Testis (tissue), 2 donors: ENCODE measurements around the gene GNAS.

Source experiments
- POLR2A ChIP-seq: fragments of 450-650 bp; IDR thresholded peaks from one replicate; pipeline ENCODE4 v1.6.1; 2017; ENCODE audit warnings: antibody characterized with exemption, mild to moderate bottlenecking, moderate library complexity
- TF ChIP-seq, protein P1 (sequence below), 3 experiments: fragments of 450-650 bp in 2 of 3; fragments of 200-600 bp in 1 of 3; sonication (generic) in 1 of 3; IDR thresholded peaks; one replicate each; pipeline ENCODE4 v1.5.1; 2016 to 2019; ENCODE audit warnings: antibody characterized with exemption in 3 of 3, mild to moderate bottlenecking in 2 of 3, moderate library complexity in 1 of 3

- TF ChIP-seq, protein P1, sequence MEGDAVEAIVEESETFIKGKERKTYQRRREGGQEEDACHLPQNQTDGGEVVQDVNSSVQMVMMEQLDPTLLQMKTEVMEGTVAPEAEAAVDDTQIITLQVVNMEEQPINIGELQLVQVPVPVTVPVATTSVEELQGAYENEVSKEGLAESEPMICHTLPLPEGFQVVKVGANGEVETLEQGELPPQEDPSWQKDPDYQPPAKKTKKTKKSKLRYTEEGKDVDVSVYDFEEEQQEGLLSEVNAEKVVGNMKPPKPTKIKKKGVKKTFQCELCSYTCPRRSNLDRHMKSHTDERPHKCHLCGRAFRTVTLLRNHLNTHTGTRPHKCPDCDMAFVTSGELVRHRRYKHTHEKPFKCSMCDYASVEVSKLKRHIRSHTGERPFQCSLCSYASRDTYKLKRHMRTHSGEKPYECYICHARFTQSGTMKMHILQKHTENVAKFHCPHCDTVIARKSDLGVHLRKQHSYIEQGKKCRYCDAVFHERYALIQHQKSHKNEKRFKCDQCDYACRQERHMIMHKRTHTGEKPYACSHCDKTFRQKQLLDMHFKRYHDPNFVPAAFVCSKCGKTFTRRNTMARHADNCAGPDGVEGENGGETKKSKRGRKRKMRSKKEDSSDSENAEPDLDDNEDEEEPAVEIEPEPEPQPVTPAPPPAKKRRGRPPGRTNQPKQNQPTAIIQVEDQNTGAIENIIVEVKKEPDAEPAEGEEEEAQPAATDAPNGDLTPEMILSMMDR (IDR thresholded peaks at IDR 0.05), result no peak
- TF ChIP-seq POLR2A, result no peak
These were observed 25.5 kb downstream of the GNAS start for GRCh38 chr20:58877976-58878360.
